Stimulated activated CD4-positive, alpha-beta T cell treated with anti-CD3 and anti-CD28 coated beads, TNF-alpha, amount 100 ng/mL, for 48 hours (primary cell): Measurements from ENCODE around the gene OCA2.

Experiments used
- DNase-seq, 3 donors: peaks; one replicate each; pipeline ENCODE4 v3.0.0-alpha.2; 2020; ENCODE audit warnings: low read depth in 3 of 3

OCA2 gene

GRCh38 chr15:28120359-28120640, 21.2 kb upstream of the OCA2 start:
- DNase-seq: no peak

GRCh38 chr15:28118531-28118930, 19.4 kb upstream of the OCA2 start:
- DNase-seq: no peak

- no peak for DNase-seq
Measured at GRCh38 chr15:28118083-28118482, 19.0 kb upstream of the OCA2 start.

DNA sequence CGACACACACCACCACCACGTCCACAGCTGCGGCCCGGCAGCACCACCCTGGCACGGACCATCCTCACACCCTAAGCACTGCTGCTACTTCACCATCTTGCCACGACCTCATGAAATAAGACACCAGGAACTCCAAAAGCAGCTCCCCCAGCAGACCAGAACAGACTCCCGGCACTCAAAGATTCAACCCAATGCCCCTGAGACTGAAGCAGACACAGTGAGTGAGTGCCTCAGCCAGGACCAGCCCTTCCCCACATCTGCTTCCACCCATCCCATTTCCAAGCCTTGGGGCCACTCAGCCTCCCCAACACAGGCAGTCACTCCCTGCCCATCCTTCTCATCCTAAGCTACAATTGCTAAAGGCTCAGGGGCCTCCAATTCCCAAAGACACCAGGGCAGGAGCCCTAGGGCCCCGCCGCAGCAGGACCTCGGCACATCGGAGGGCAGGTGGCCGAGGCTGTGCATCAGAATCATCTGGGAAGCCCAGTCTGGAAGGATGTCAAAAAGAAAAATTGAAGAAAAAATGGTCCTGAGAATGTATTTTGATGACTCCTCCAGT, 18.4 kb upstream of the OCA2 start:
- no peak for DNase-seq

GRCh38 chr15:28116521-28117431, 17.7 kb upstream of the OCA2 start:
- no peak for DNase-seq

DNA sequence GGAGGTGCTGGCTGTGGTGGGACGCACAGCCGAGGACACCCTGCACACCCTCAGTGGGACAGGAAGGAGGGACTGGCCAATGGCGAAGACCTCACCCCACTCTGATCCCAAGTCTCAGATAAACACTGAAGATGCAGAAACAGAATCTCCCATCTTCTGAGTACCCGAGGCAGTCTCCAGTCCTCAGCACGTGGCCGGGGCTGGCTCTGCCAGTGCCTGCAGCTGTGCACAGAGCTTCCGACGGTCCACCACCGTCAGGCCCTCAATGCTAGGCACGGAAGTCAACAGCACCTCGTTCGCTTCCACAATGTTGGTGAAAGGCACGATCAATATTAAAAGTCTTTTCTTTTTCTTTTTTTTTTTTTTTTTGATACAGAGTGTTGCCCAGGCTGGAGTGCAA, 16.8 kb upstream of the OCA2 start:
- no peak for DNase-seq

DNA sequence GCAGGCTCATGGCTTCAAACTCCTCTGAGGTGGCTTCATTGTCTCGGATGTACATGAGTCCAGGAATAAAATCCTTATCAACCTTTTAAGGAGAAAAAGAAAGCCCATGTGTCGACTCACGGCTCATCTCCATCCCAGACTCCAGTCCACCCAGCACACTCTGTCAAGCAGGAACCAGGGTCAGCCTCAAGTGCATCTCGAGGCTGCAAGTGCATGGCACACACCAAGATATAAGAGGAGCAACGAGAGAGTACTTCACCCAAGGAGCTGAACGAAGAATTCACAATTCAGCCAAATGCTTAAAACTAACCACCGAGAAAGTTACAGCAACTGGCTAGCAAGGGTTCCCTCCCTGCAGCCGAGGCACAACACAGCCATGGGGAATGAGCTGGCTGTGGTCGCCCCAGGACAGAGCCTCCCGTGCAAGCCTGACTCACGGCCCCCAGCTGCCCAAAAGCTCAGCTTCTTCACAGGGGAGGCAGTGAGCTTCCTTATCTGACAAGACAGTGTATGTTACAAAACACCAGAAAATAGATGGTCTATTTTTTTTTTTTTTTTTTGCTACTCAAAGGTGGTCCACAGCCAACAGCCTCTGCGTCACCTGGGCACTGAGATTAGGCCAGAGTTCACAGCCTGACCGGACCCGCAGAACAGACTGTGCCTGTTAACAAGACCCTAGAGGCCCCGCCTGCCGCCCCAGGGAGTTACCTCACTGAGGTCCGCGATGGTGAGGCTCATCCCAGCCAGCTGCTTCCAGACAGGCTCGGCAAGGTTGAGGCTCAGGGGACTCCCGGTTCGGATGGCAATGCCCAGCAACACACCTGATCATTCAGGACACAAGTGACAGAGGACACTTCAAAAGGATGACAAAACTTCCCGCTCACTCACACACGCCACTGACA, 15.9 kb upstream of the OCA2 start:
- no peak for DNase-seq

- no peak for DNase-seq
Measured at GRCh38 chr15:28114114-28114455, 15.0 kb upstream of the OCA2 start.

GRCh38 chr15:28113394-28114113, 14.4 kb upstream of the OCA2 start:
- DNase-seq: no peak

- no peak for DNase-seq
Measured at GRCh38 chr15:28112962-28113361, 13.8 kb upstream of the OCA2 start.

DNA sequence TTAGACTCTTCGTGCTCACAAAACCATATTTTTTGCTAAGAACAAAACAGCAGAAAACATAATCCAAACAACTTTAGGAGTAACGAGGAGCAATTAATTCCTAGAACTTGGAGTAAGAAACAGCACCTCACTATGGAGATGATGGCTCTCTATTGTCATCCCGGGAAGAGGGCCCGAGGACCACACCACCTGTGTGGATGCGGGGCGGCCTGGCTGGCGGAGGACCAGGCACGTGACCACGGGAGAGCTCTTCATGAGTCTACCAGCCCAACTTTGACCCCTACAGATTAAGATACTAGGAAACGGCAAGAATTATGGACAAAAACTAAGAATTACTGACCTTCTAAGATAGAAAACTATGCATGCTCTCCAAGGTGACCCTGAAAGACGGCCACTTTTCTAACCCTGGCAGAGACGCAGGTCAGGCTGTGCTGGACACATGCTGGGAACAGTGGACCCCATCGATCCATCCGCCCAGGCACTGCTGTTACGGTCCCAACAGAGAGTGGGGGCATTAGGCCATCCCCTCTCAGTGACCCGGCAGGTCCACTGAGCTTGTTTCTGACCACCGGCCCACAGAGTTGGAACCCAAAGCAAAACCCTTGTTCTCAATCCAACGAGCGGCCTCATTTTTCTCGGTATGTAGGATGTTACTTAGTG, 13.1 kb upstream of the OCA2 start:
- no peak for DNase-seq

GRCh38 chr15:28111543-28111942, 12.4 kb upstream of the OCA2 start:
- DNase-seq: no peak

DNA sequence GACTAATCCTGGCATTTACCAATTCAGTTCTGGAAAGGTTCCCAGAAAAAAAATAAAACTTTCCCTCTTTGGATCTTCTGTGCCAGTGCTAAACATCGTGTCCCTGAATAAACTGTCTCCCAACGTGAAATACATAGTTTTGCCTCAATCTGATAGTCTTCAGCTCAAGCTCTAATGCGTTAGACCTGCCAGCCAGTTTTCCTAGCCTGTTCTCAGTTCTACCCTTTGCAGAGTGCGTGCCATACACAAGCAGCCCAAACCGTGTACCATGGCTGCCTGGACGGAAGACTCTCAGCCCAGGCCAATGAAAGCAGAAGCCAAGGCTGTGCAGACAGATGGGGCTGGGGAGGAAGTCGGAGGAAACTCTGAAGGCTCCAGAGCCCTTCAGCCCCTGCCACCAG, 11.4 kb upstream of the OCA2 start:
- DNase-seq: no peak

DNA sequence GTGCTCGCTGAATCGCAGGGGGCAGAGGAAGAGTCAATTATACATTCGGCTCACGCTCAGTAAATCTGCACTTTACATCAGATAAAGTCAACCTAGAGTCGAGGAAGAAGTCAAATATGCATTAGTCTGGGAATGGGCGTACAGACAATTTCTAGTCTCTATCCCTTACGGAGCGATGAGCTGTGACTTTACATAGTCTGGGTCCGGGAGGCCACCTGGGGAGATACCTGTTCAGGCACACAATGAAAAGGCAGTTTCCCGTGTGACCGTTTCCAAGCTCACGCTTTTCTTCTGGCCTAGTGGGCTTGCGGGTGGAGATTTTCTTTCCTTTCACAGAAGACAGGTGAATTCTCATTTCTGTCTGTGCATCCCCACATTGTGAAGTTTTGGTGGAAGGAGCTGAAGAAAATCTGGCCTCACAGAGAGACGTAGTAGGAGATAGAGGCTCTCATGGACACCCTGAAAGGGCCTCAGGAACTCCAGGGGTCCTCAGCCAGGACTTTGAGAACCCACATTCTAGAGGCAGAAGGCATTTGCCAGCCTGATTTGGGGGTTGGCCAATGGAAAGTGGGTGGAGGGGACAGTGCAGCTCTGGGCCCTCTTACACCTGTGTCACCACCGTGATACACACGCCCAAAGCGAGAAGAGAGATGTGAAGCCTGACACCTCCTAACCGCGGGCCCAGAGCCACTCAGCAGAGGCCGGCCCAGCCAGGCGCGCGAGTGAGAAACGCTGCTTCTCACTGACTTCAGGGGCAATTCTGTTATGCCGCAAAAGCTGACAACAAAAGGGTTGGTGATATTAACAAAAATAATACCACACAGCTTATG, 10.7 kb upstream of the OCA2 start:
- no peak for DNase-seq

GRCh38 chr15:28107904-28108275, 8.8 kb upstream of the OCA2 start:
- no peak for DNase-seq

GRCh38 chr15:28107111-28107903, 8.2 kb upstream of the OCA2 start:
- no peak for DNase-seq

- DNase-seq: no peak
Measured at GRCh38 chr15:28106294-28107110, 7.4 kb upstream of the OCA2 start.

GRCh38 chr15:28105793-28106192, 6.7 kb upstream of the OCA2 start:
- DNase-seq: no peak

GRCh38 chr15:28105224-28105791, 6.2 kb upstream of the OCA2 start:
- DNase-seq: no peak
